GM12878 (cell line): ENCODE data around the gene MBNL1. TPM values are rescaled to one million over a fixed set of nuclear protein-coding genes. Genes with fewer than 3 reads are reported as not detected.

Source experiments
- BACH1 ChIP-seq: fragments of 450-650 bp; IDR thresholded peaks from 2 replicates; pipeline ENCODE4 v1.6.1; 2017; ENCODE audit warnings: mild to moderate bottlenecking, borderline replicate concordance
- IKZF1 ChIP-seq: fragments of 450-650 bp; conservative IDR thresholded peaks from 2 replicates; pipeline ENCODE4 v1.6.1; 2017; ENCODE audit warnings: antibody characterized with exemption, mild to moderate bottlenecking
- IRF3 ChIP-seq: fragments of 450-650 bp; IDR thresholded peaks from 2 replicates; pipeline ENCODE4 v1.6.1; 2014; ENCODE audit warnings: mild to moderate bottlenecking
- MYC ChIP-seq: IDR thresholded peaks from 2 replicates; pipeline ENCODE4 v1.6.1; 2011; ENCODE audit warnings: mild to moderate bottlenecking, low read length, moderate library complexity, inconsistent platforms; ENCODE audit not compliant: insufficient read depth, insufficient replicate concordance, insufficient read length, severe bottlenecking
- NR2C2 ChIP-seq: IDR thresholded peaks from 2 replicates; pipeline ENCODE4 v1.6.1; 2011; ENCODE audit warnings: borderline replicate concordance, low read depth; ENCODE audit not compliant: control insufficient read depth, insufficient read length
- POU2F2 ChIP-seq: IDR thresholded peaks from 3 replicates; pipeline ENCODE4 v1.6.1; 2011; ENCODE audit warnings: low read depth, mild to moderate bottlenecking, low read length, borderline replicate concordance
- STAT3 ChIP-seq: IDR thresholded peaks from 2 replicates; pipeline ENCODE4 v1.6.1; 2011; ENCODE audit warnings: low read depth, low read length, improper control_type of control experiment
- USF2 ChIP-seq: IDR thresholded peaks from 2 replicates; pipeline ENCODE4 v1.6.1; 2011; ENCODE audit warnings: low read depth, low read length, improper control_type of control experiment, borderline replicate concordance
- ZNF687 ChIP-seq: fragments of 450-650 bp; IDR thresholded peaks from 2 replicates; pipeline ENCODE4 v1.6.1; 2017; ENCODE audit warnings: mild to moderate bottlenecking, moderate library complexity
- polyA plus RNA-seq, 11 experiments: library from polyadenylated mRNA; depleted of rRNA in 4 of 11; unstranded in 6 of 11; stranded (reverse) in 5 of 11; fragments of >200 nt; fragmentation: Nextera tagmentation in 4 of 11; fragmentation: Illumina TruSeq in 1 of 11; extraction: Ambion mirVana in 4 of 11; extraction: Trizol in 1 of 11; gene quantifications; 1 replicate in 1 of 11; 2 replicates in 10 of 11; pipeline versions ENCODE4 v1.2.1 to v1.2.3, GENCODE V29; 2011 to 2016; ENCODE audit warnings: inconsistent platforms in 2 of 11, missing spikeins in 2 of 11, low read depth in 1 of 11
- total RNA-seq, 4 experiments: library from RNA; depleted of rRNA in 3 of 4; stranded (reverse); fragments of >200 nt in 3 of 4; fragmentation: Illumina TruSeq in 1 of 4; extraction: Trizol in 1 of 4; gene quantifications; 2 replicates each; pipeline versions ENCODE4 v1.2.1 to v1.2.3, GENCODE V29; 2013 to 2021

Gene MBNL1
- total and polyA plus RNA-seq, 10 of the 15 experiments (the other 5 are each of a cell fraction or from before 2014, with no cell fraction given), result 59.6 to 337 (median 143) TPM

GRCh38 chr3:152298393-152299248, 29.9 kb downstream of the MBNL1 start (continued):
- peak; percentile 33; the same call in 1 of the 2 replicates for TF ChIP-seq ZNF687
- no peak for TF ChIP-seq NR2C2
- TF ChIP-seq MYC, result no peak
- no peak for TF ChIP-seq USF2
- no peak for TF ChIP-seq IKZF1
- no peak for TF ChIP-seq BACH1
- TF ChIP-seq STAT3, result no peak
- TF ChIP-seq IRF3, result no peak
- no peak; the same call in 2 of the 3 replicates for TF ChIP-seq POU2F2
